ENCODE measurements around the gene FGFR3. TPM values are rescaled to one million over a fixed set of nuclear protein-coding genes. Genes with fewer than 3 reads are reported as not detected.

Gene FGFR3
- total RNA-seq, 3 donors from 2014 or later (not counting 1 experiment from before 2014, with no cell fraction given) = not detected

GRCh38 chr4:1812720-1813119, 19.6 kb downstream of the FGFR3 start:
- ATAC-seq = no peak
- no peaks in the 10 kb centered on the region for H3K27me3 ChIP-seq (ENCODE audit: control insufficient read depth, insufficient read depth, low read length)
- no peak overlapping the region for H3K27ac ChIP-seq (ENCODE audit: low read length)
- peak overlapping the region in 1 of 2 donors; percentile 6 for H3K27ac Mint-ChIP-seq
- H3K9me3 ChIP-seq (ENCODE audit: control insufficient read depth, insufficient read depth, low read length) = no peaks in the 10 kb centered on the region
- TF ChIP-seq CTCF (IDR thresholded peaks at IDR 0.05) = no peak
- H3K4me3 ChIP-seq (ENCODE audit: low read length) = no peak overlapping the region
- no peaks in the 10 kb centered on the region for H3K27me3 Mint-ChIP-seq (ENCODE audit: low read depth in 2 of 2)
- no peaks in the 10 kb centered on the region for H3K4me1 ChIP-seq (ENCODE audit: control insufficient read depth, insufficient read depth, low read length)
- 96% methylated on average over 10 of the region's 11 CpGs for WGBS (ENCODE audit: insufficient coverage)
- H3K36me3 Mint-ChIP-seq = no peaks in the 10 kb centered on the region
- no peaks in the 10 kb centered on the region for H3K9me3 Mint-ChIP-seq
- intact Hi-C loops (cut with micrococcal nuclease) = loop anchor here (10.0 kb wide), 1 partner anchor 68 kb away; no protein-coding TSS in a partner anchor
- no peak overlapping the region for H3K4me3 Mint-ChIP-seq
- peaks cover 28% of the 10 kb centered on the region for H3K36me3 ChIP-seq (ENCODE audit: control insufficient read depth, insufficient read depth, low read length)
- DNase-seq = no peak
- no peaks in the 10 kb centered on the region for H3K4me1 Mint-ChIP-seq

- no peak overlapping the region for H3K27ac ChIP-seq (ENCODE audit: low read length)
- peaks cover 32% of the 10 kb centered on the region for H3K36me3 ChIP-seq (ENCODE audit: control insufficient read depth, insufficient read depth, low read length)
- H3K4me3 ChIP-seq (ENCODE audit: low read length) = no peak overlapping the region
- no peaks in the 10 kb centered on the region for H3K9me3 Mint-ChIP-seq
- H3K9me3 ChIP-seq (ENCODE audit: control insufficient read depth, insufficient read depth, low read length) = no peaks in the 10 kb centered on the region
- H3K4me1 ChIP-seq (ENCODE audit: control insufficient read depth, insufficient read depth, low read length) = no peaks in the 10 kb centered on the region
- H3K27ac Mint-ChIP-seq = no peak overlapping the region
- H3K4me1 Mint-ChIP-seq = no peaks in the 10 kb centered on the region
- ATAC-seq (no peak), DNase-seq (no peak)
- no peaks in the 10 kb centered on the region for H3K36me3 Mint-ChIP-seq
- intact Hi-C loops (cut with micrococcal nuclease) = loop anchor here (10.0 kb wide), 1 partner anchor 68 kb away; no protein-coding TSS in a partner anchor
- TF ChIP-seq CTCF (IDR thresholded peaks at IDR 0.05) = no peak
- WGBS (ENCODE audit: insufficient coverage) = 92% methylated on average over 9 of the region's 9 CpGs
- no peak overlapping the region for H3K4me3 Mint-ChIP-seq
- no peaks in the 10 kb centered on the region for H3K27me3 Mint-ChIP-seq (ENCODE audit: low read depth in 2 of 2)
- no peaks in the 10 kb centered on the region for H3K27me3 ChIP-seq (ENCODE audit: control insufficient read depth, insufficient read depth, low read length)
These were observed 20.1 kb downstream of the FGFR3 start for GRCh38 chr4:1813231-1813630.

GRCh38 chr4:1813915-1814314, 20.8 kb downstream of the FGFR3 start:
- Mint-ChIP-seq H3K4me1 (no peaks in the 10 kb centered on the region), H3K4me3 (no peak overlapping the region), H3K27ac (no peak overlapping the region), H3K27me3 (ENCODE audit: low read depth in 2 of 2) (no peaks in the 10 kb centered on the region), H3K36me3 (no peaks in the 10 kb centered on the region), H3K9me3 (no peaks in the 10 kb centered on the region)
- Histone ChIP-seq H3K9me3 (ENCODE audit: control insufficient read depth, insufficient read depth, low read length) (no peaks in the 10 kb centered on the region), H3K4me1 (ENCODE audit: control insufficient read depth, insufficient read depth, low read length) (no peaks in the 10 kb centered on the region), H3K27ac (ENCODE audit: low read length) (no peak overlapping the region), H3K27me3 (ENCODE audit: control insufficient read depth, insufficient read depth, low read length) (no peaks in the 10 kb centered on the region), H3K4me3 (ENCODE audit: low read length) (no peak overlapping the region), H3K36me3 (ENCODE audit: control insufficient read depth, insufficient read depth, low read length) (peaks cover 35% of the 10 kb centered on the region)
- no peak for TF ChIP-seq CTCF (IDR thresholded peaks at IDR 0.05)
- DNase-seq (no peak), ATAC-seq (no peak)
- WGBS (ENCODE audit: insufficient coverage) = 81% methylated on average over 9 of the region's 9 CpGs
- intact Hi-C loops (cut with micrococcal nuclease) = loop anchor here (10.0 kb wide), 1 partner anchor 69 kb away; no protein-coding TSS in a partner anchor

GRCh38 chr4:1814453-1814852, 21.4 kb downstream of the FGFR3 start:
- intact Hi-C loops (cut with micrococcal nuclease) = loop anchor here (10.0 kb wide), 1 partner anchor 70 kb away; no protein-coding TSS in a partner anchor
- Mint-ChIP-seq H3K4me3 (no peak overlapping the region), H3K4me1 (no peaks in the 10 kb centered on the region), H3K27me3 (ENCODE audit: low read depth in 2 of 2) (no peaks in the 10 kb centered on the region), H3K9me3 (no peaks in the 10 kb centered on the region), H3K36me3 (peaks cover 5% of the 10 kb centered on the region), H3K27ac (no peak overlapping the region)
- no peak overlapping the region for H3K27ac ChIP-seq (ENCODE audit: low read length)
- no peaks in the 10 kb centered on the region for H3K4me1 ChIP-seq (ENCODE audit: control insufficient read depth, insufficient read depth, low read length)
- ATAC-seq (no peak), DNase-seq (no peak)
- no peak for TF ChIP-seq CTCF (IDR thresholded peaks at IDR 0.05)
- H3K27me3 ChIP-seq (ENCODE audit: control insufficient read depth, insufficient read depth, low read length) = no peaks in the 10 kb centered on the region
- H3K4me3 ChIP-seq (ENCODE audit: low read length) = no peak overlapping the region
- WGBS (ENCODE audit: insufficient coverage) = 90% methylated on average over 8 of the region's 8 CpGs
- no peaks in the 10 kb centered on the region for H3K9me3 ChIP-seq (ENCODE audit: control insufficient read depth, insufficient read depth, low read length)
- H3K36me3 ChIP-seq (ENCODE audit: control insufficient read depth, insufficient read depth, low read length) = peaks cover 36% of the 10 kb centered on the region
